ENCODE results near the gene ITGB3BP. TPM values are rescaled to one million over a fixed set of nuclear protein-coding genes. Genes with fewer than 3 reads are reported as not detected.

ITGB3BP gene
- total and polyA plus RNA-seq, 2 of the 4 experiments (the other 2 are of a cell fraction), result 8.1 to 11.9 TPM

GRCh38 chr1:63414691-63415365 is 108.2 kb downstream of the ITGB3BP start:
- H3K79me1 ChIP-seq (ENCODE audit: low read depth in 1 of 2, low read length in 2 of 2), result no peaks in the 10 kb centered on the region
- H2BK15ac ChIP-seq (ENCODE audit: low read depth, low read length), result no peak overlapping the region
- no TSS peak for BruUV-seq (replicated peaks)
- ATAC-seq (ENCODE audit: low read depth) (no peak), DNase-seq (no peak)
- in situ Hi-C loops (cut with MboI; ENCODE audit: low sequenced_read_pairs), result no loop called here
- H3K4ac ChIP-seq (ENCODE audit: low read depth, low read length), result no peak overlapping the region
- H3K18ac ChIP-seq (ENCODE audit: low read depth, low read length), result no peak overlapping the region; the same call in 1 of the 2 replicates
- no peaks in the 10 kb centered on the region for H3K9me3 ChIP-seq (ENCODE audit: control insufficient read depth, insufficient read depth, low read length)
- no peak for TF ChIP-seq RCOR1 (IDR thresholded peaks at IDR 0.05; ENCODE audit: insufficient replicate concordance, low read length)
- TF ChIP-seq, protein P1, sequence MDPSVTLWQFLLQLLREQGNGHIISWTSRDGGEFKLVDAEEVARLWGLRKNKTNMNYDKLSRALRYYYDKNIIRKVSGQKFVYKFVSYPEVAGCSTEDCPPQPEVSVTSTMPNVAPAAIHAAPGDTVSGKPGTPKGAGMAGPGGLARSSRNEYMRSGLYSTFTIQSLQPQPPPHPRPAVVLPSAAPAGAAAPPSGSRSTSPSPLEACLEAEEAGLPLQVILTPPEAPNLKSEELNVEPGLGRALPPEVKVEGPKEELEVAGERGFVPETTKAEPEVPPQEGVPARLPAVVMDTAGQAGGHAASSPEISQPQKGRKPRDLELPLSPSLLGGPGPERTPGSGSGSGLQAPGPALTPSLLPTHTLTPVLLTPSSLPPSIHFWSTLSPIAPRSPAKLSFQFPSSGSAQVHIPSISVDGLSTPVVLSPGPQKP (IDR thresholded peaks at IDR 0.05; ENCODE audit: borderline replicate concordance, low read depth, low read length), result no peak
- TF ChIP-seq RAD21 (IDR thresholded peaks at IDR 0.05; ENCODE audit: low read length), result no peak
- no peak for TF ChIP-seq MAFK (IDR thresholded peaks at IDR 0.05; ENCODE audit: low read depth, low read length)
- TF ChIP-seq, protein P2, sequence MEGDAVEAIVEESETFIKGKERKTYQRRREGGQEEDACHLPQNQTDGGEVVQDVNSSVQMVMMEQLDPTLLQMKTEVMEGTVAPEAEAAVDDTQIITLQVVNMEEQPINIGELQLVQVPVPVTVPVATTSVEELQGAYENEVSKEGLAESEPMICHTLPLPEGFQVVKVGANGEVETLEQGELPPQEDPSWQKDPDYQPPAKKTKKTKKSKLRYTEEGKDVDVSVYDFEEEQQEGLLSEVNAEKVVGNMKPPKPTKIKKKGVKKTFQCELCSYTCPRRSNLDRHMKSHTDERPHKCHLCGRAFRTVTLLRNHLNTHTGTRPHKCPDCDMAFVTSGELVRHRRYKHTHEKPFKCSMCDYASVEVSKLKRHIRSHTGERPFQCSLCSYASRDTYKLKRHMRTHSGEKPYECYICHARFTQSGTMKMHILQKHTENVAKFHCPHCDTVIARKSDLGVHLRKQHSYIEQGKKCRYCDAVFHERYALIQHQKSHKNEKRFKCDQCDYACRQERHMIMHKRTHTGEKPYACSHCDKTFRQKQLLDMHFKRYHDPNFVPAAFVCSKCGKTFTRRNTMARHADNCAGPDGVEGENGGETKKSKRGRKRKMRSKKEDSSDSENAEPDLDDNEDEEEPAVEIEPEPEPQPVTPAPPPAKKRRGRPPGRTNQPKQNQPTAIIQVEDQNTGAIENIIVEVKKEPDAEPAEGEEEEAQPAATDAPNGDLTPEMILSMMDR (conservative IDR thresholded peaks at IDR 0.05; ENCODE audit: low read depth, low read length), result no peak
- no peak for TF ChIP-seq RFX5 (IDR thresholded peaks at IDR 0.05; ENCODE audit: low read depth, low read length)
- TF ChIP-seq USF2 (IDR thresholded peaks at IDR 0.05; ENCODE audit: low read depth, low read length), result no peak
- TF ChIP-seq MXI1 (IDR thresholded peaks at IDR 0.05; ENCODE audit: borderline replicate concordance, low read depth, low read length), result no peak
- no peak for TF ChIP-seq MAZ (IDR thresholded peaks at IDR 0.05; ENCODE audit: borderline replicate concordance, low read depth, low read length)
- TF ChIP-seq BHLHE40 (IDR thresholded peaks at IDR 0.05; ENCODE audit: low read depth, low read length), result no peak
- no peak overlapping the region for H3K4me2 ChIP-seq (ENCODE audit: low read depth, low read length)
- no peak overlapping the region for H3K56ac ChIP-seq (ENCODE audit: extremely low read depth, insufficient read depth, low read length)
- no peak overlapping the region for H4K8ac ChIP-seq (ENCODE audit: low read depth in 2 of 2, low read length in 2 of 2)
- no CpG with 5 or more reads among the region's 3 CpGs for WGBS, 2 experiments (ENCODE audit: extremely low coverage in 2 of 2, insufficient read length in 1 of 2)
- no peak overlapping the region for H2AK5ac ChIP-seq (ENCODE audit: low read depth, low read length)
- no peak overlapping the region for H2AK9ac ChIP-seq (replicated peaks; ENCODE audit: low read depth, low read length, poor library complexity)
- H3K4me1 ChIP-seq (ENCODE audit: control insufficient read depth, insufficient read depth, low read length), result peaks cover 2% of the 10 kb centered on the region; the same call in 1 of the 2 replicates
- dilution Hi-C loops (cut with HindIII; ENCODE audit: low sequenced_read_pairs, unreplicated experiment), result no loop called here
- H3K27ac ChIP-seq (ENCODE audit: insufficient read depth, low read length), result no peak overlapping the region
- H3K9me1 ChIP-seq (ENCODE audit: insufficient read depth, low read length), result no peaks in the 10 kb centered on the region
- no peak overlapping the region for H3K23ac ChIP-seq (ENCODE audit: low read depth, low read length)
- no peak overlapping the region for H2BK120ac ChIP-seq (ENCODE audit: low read depth, low read length)
- H3K4me3 ChIP-seq (ENCODE audit: insufficient read depth, low read depth, low read length), result no peak overlapping the region
- intact Hi-C loops (cut with micrococcal nuclease), result no loop called here
- 0 out of 2 replicates have a peak, but pooled peaks cover 1% of the 10 kb centered on the region for H3K36me3 ChIP-seq (ENCODE audit: control insufficient read depth, insufficient read depth, low read length)
- H3K14ac ChIP-seq (replicated peaks; ENCODE audit: low read depth, low read length), result no peak overlapping the region
- no peak overlapping the region for H2BK5ac ChIP-seq (ENCODE audit: low read depth, low read length, poor library complexity, severe bottlenecking)
- H2BK20ac ChIP-seq (ENCODE audit: low read depth, low read length), result no peak overlapping the region
- H4K20me1 ChIP-seq (ENCODE audit: insufficient read depth, low read length), result no peaks in the 10 kb centered on the region
- no peak overlapping the region for H2AFZ ChIP-seq (replicated peaks; ENCODE audit: low read length, poor library complexity)
- H4K91ac ChIP-seq (ENCODE audit: insufficient read depth, low read depth, low read length), result no peak overlapping the region
- CTCF ChIA-PET, result interaction anchor here (0.8 kb wide), 1 partner anchor 27 kb away, joined by 3 read pairs; no protein-coding TSS in a partner anchor
- POLR2A ChIA-PET (ENCODE audit: unreplicated experiment), result no interaction called here
- no peak overlapping the region for H4K5ac ChIP-seq (ENCODE audit: low read depth, low read length)
- no peak overlapping the region for H3K9ac ChIP-seq (ENCODE audit: low read depth, low read length)
- H3K27me3 ChIP-seq (ENCODE audit: control insufficient read depth, insufficient read depth, low read length), result no peaks in the 10 kb centered on the region
